SKM-1 (cell line): ENCODE results near the gene COX8A.

Experiments
- DNase-seq: peaks from one replicate; lab custom pipeline; 2025; ENCODE audit not compliant: unreplicated experiment; lab: John Stamatoyannopoulos, UW

The COX8A gene

DNA sequence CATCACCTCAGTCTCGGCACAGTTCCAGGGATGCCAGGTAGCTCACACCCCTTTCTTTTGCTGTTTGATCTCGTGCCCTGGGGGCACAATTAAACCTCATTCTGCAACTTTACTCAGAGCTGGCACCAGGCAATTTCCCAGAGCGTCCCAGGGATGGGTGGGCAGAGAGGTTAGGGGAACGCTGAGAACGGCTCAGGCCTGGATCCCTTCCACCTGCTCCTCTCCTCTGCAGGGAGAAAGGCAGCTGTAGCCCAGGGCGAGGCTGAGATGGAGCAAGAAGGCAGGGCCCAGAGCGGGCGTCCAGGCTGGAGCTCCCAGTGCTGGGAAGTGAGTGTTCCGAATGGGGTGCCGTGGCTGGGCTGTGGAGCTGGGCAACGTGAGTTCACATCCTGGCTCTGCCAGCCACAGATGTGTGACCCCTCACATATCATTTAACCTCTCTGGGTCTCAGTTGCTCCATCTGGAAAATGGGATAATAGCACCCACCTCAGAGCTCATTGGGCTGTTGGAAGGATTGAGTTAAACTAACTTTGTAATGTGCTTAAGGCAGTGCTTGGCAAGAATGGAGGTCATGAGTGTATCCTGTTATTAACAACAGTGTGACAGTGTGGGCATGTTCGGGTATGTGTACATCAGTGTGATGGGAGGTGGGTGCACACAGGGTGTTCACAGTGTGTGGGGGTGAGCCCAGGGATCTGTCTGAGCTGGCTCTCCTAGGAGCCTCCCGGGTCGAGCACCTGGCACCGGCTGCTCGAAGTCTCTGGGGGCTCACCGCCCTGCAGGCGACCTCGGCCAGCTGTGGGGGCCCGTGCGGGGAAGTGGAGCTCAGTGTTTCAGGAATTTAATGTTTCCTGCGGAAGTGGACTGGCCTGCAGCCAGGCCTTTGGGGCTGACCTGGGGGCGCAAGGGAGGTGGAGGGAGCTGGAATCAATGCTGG lies 27.3 kb downstream of the COX8A start:
- DNase-seq, result no peak

DNA sequence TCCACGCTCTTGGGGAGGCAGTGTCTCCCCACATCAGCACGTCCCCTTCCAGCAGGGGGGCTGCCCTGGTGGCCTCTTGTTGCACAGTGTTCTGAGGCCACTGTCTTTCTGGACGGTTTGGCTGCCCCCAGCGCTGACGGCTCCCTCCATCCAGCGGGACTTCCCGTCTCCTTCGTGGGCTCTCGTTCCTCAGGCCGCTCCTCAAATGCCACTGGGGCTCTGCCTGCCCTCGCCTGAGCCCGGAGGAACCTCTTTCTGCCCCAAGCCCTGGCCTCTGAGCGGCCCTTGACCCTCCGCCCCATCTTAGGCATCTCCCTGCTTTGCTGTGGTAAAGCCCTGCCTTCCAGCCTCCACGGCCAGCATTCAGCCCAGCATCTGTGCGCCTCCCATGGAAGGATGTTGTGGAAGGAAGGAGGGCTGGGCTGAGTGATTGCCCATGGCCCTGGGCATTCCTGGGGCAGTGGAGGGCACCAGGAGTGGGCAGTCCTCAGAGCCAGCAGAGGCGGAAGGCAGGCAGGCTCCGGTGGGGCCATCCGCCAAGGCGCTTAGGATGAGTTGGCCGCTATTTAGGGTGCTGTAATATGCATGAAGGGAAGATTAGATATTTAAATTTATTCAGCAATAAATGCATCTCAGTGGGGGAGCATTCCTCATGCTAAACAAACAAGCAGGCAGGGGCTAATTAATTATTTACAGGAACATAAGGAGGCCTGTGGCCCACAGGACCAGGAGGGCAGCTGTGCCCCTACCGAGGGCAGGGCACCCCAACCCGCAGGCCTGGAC lies 29.6 kb downstream of the COX8A start:
- DNase-seq, result no peak

DNA sequence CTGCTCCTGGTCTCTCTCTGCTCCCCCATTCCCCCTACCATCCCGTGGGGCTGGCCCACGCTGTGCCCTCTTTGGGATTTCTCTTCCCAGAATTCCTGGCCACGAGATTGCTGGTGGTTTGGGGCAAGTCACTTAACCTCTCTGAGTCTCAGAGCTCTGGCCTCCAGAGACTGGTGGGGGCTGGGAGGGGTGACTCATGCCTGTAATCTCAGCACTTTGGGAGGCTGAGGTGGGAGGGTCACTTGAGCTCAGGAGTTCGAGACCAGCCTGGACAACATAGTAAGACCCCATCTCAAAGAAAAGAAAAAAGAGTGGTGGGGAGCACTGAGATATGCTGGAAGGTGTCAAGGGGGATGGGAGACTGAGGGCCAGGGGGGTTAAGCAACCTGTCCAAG lies 30.2 kb downstream of the COX8A start:
- DNase-seq, result no peak

DNA sequence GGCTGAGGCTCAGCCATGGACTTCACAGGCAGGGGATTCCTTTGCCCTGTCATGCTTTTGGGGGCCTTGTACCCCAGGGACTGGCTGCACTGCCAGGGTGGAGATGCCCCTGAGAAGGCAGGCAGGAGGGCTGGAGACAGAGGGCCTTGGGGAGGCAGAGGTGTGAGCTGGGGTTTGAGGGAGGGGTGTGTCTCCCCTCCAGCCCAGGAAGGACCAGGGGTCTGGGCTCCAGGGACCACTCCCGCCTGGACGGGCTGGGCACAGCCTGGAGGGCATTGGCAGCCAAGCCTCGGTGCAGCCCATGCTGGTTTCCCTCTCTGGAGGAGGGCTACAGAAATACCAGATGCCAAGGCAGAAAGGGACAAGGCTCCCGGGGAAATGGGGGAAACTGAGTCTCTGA lies 31.3 kb downstream of the COX8A start:
- DNase-seq, result no peak

DNA sequence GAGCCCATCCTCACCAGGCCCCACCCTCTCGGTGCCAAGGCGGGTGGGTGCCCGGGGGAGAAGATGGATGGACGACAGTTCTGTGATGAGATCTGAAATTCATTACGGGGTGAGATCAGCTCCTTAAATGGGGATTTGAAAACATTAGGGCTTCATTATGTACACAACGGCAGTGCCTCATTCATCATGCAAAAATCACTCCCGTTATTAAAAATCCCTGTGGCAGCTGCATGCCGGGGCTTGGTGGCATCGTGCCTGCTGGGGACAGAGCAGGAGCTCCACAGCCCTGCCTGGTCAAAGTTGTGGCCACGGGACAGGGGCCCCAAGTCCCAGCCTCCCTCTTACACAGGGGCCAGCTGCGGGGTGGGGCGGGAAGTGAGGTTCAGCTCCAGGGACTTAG lies 32.0 kb downstream of the COX8A start:
- DNase-seq, result no peak

DNA sequence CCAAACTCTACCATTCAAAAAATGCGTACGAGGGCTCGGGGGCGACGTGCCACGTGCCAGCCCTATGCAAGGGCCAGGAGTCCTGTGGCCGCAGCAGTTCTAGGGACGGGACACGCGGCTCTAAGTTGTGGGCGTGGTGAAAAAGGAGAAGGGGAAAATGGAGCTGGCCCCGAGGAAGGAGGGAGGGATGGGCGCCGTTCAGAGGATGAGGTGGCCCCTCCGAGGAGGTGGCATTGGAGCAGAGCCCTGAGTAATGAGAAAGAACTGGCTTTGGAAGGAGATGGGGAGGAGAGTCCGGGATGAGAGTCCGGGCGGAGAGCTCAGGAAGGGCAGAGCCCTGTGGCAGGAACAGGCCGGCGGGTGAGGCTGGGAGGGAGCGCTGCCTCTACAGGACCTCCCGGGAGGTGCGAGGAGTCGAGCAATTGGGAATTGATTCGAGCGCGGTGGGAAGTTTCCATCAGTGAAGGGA lies 32.8 kb downstream of the COX8A start:
- no peak for DNase-seq

DNA sequence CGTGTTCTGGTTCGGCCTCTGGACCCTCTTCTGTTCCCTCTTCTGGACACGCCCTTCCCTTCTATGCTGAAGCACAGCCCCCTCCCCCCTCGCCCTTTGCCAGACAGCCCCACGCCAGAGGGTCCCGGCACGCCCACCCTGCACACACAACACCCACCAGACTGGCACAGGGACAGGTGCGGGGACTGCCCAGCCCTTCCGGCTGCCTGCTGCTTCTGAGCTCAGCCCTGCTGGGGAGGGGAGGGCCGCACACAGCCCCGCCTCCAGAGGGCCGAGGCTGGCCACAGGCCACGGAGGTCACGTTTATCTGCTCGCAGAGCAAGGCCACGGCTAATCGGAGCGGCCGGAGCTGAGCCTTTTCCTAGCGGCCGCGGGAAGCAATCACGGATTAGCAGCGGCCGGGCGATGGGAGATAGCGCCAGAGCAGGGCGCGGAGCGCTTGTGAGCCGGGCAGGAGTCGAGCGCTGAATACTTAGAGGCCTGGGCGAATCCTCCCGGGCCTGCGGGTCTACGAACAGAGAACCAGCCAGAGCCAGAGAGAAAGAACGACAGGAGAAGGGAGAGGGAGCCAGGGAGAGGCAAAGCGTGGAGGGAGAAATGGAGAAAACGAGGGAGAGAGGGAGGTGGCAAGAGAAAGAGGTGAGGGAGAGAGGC lies 33.3 kb downstream of the COX8A start:
- no peak for DNase-seq

DNA sequence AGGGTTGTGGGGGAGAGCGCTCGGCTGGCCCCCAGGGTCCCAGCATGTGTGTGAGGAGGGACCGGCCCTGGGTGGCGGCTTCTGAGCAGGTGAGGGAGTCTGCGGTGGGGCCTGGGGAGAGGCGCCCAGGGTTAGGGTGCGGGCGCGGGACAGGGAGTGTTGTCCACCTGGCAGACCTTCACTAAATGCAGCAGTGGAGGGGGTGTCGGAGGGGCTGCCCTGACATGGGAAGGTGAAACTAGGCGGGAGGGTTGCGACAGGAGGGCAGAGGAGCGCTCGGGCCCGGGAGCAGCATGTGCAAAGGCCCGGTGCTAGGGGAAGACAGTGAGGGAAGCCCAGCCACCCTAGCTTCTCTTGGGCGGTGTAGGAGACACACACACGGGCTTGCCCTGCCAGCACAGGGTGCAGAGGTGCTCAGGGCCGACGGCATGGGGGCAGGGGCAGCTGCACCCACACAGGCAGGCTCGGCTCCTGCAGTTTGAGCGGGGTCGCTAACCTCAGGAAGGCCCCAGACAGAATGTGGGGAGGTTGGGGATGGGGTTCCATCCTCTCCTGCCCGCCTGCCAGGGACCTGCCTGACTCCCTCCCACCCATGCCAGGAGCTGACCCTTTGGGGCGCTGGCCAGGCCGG lies 34.0 kb downstream of the COX8A start:
- DNase-seq, result no peak

DNA sequence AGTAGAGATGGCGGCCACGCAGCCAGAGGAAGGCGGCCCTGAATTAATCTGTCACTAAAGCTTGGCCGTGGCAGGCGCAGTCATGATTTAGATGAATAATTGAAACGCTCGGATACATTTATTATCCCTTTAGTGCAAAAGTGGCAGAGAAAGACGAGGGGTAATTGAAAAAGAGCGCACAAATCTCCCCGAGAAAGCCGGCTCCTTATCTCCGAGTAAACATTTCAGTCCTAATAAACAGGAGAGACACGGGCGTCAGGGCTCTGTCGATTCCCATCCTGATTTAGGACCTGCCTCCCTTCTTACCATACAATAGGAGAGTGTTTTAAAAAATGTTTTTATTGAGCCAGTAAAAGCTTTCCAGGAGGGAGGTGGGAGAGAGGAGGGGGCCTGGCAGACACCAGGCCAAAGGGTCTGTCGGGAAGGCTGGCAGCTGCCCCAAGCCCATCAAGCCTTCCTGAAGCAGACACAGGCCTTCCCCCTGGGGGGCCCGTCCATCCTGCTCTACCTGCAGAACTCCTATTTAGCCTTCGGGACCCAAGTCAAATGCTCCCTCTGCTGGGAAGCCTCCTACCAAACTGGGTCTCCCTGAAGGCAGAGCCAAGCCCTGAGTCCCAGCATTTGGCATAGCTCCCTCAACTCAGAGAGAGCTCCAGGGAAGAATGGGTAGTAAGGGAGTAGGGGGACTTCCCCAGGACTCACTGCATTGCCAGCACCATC lies 34.7 kb downstream of the COX8A start:
- DNase-seq, result no peak

DNA sequence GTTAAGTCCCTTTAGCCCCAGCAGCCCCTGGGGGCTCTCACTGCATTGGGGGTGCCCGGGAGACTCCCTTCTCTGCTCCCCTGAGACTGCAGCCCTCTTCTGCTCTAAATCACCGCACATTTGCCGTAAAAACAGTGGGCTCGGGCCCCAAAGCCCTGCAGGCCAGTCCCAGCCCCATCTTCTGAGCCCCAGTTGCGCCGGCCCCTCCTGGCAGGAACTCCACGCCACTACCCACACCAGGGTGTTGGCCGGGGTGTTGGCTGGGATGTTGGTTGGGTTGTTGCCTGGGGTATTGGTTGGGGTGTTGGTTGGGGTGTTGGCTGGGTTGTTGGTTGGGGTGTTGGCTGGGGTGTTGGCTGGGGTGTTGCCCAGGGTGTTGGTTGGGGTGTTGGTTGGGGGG lies 35.3 kb downstream of the COX8A start:
- DNase-seq, result no peak

DNA sequence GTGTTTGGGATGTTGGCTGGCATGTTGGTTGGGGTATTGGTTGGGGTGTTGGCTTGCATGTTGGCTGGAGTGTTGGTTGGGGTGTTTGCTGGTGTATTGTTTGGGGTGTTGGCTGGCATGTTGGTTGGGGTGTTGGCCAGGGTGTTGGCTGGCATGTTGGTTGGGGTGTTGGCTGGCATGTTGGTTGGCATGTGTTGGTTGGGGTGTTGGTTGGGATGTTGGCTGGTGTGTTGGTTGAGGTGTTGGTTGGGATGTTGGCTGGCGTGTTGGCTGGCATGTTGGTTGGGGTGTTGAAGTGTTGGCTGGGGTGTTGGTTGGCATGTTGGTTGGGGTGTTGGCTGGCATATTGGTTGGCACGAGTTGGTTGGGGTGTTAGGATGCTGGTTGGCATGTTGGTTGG lies 36.4 kb downstream of the COX8A start:
- no peak for DNase-seq

DNA sequence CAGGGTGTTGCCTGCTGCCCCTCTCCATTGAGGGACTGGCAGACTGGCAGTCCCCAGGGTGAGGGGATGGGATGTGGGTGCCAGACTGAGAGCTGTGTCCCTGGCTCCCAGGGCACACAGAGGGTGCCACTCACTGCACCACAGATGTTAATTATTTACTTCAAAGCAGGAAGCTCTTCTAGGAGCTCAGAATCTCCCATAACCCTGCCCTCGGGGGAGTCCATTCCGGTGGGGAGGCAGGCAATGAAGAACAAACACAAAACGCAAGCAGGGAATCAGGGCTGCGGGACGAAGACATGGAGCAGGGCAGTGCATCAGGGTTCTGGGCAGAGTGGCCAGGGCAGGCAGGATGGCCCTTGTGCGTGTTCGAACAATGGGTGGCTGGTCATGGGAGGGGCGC lies 37.0 kb downstream of the COX8A start:
- no peak for DNase-seq

DNA sequence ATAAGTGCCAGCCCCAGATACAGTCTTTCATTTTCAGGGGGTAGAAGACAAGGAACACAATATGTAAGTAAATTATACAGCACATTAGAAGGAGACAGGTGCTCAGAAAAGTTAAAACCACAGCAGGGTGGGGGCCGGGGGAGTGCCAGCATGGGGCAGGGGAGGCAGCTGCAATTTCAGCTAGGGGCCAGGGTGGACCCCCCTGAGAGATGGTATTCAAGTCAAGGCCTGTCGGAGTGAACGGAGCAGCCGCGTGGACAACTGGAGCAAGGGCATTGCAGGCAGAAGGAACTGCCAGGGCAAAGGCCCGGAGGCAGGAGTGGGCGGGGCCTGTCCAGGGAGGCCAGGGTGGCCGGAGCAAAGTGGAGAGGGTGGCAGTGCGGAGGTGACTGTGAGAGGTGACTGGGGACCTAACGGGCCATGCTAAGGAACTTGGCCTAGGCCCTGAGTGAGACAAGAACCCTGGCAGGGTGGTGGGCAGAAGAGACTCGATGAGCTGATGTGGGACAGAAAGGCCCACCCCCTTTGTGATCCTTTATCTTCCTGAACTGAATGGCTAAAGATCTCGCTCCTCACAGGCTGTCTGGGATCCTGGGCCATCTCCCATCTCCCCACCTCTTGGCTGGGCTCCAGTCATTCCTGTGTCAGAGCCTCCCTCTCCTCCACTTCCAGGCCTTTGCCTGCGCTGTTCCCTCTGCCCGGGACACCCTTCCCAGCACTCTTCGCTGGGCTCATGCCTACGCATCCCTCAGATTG lies 38.9 kb downstream of the COX8A start:
- no peak for DNase-seq

DNA sequence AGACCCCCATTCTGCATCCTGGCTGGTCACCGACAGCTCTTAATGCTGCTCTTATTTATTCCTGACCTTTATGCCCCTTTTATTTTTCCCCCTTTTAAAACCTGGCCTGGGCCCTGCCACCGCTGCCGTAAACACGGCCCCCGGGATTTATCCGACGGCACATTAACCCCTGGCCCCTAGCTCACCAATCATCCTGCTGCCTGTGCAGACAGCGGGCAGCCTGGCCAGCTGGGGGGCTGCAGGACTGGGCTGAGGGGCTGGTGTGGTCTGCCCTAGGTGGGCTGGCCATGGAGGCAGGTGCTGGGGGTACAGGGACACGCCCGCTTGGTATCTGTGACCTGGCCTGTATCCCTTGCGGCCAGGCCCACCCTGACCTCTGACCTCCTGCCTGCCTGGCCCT lies 39.9 kb downstream of the COX8A start:
- DNase-seq, result no peak

DNA sequence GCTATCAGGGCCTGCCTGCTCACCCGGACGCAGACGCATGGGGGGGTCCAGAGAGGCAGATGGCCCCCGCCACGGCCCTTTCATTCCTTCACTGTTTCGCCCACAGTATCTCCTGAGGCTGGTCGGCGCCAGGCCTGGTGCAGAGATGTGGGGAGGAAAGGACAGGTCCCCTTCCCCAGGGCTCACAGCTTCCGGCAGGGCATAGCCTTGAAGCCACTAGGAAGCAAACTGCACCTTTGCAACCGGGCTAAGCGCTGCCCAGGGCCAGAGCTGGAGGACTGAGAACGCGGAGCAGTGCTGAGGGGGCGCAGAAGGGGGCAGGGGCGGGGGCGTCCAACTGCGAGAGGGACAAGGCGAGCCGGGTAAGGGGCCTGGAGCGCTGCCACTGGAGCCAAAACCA lies 41.1 kb downstream of the COX8A start:
- DNase-seq, result no peak

DNA sequence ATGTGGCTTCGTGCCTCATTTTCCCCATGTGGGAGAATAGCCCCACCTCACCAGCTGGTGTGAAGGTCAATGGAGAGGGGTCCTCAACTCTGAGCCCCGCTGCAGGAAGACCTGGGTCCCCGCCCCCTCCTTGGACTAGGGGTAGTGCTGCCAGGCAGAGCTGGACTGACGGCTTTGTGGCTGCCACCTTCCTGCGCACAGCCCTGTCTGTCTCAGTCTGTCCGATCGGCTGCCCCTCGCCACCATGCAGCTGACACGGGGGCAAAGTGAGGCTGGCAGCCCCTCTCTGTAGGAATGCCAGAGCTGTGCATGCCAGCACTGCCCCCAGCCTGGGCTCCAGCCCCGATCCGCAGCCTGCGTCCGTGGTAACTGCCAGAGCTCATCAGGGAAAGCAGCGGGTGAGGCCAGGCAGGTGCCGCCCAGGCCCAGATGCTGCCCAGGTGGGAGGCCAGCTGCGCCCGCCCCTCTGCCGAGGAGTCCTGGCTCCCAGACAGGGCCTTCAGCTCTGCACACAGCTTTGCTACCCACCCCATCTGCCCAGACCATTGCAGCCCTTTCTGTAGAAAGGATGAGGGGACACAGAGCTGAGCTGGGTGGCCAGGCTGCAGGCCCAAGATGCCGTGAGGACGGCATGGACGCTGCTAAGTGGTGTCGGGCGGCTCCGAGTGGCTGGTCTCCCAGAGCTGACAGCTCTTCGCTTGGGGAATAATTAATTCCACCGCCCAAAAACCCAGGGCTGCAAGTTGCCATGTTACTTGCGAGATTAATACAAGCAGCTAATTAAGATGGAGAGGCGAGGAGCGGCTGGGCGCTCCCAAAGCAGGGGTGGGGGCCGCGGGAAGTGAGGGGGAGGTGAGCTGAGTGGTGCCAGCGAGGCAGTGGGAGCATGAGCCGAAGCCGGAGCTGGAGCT lies 41.8 kb downstream of the COX8A start:
- no peak for DNase-seq

DNA sequence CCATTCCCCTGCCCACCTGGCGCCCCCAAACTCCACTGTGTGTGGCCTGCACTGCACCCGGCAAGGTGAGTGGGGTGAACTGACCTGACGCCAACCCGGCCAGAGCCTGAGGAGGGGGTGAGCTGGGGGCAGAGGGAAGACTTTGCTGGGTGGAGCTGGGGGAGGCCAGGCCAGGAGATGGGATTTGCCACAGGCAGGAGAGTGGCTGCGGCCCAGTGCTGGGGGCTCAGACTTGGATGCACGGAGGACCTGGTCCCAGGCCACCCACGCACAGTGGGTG lies 43.5 kb downstream of the COX8A start:
- no peak for DNase-seq

DNA sequence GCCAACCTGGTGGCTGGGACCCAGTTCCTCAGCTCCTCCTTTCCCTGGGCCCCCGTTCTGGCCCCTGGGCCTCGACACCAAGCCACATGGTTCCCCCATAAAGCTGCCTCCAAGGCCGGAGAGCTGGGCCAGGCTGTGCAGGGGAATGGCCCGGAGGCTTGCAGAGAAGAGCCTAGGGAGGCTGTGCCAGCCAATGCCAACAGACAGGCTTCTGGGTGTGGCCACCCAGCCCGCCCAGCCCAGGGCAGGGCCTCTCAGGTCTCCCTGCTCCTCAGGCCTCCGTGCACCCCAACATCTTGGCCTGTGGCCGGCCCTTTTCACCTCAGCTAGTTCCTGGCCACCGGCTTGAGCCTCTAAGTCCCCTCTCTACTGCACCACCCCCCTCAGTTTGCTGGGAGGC lies 43.9 kb downstream of the COX8A start:
- no peak for DNase-seq
